KMS-11 (cell line): ENCODE data around the gene GRIP1.

Experiments
- H2AFZ ChIP-seq: fragments of 200-600 bp; sonication (generic); 2 replicates; pipeline ENCODE4 v1.6.1; 2016; ENCODE audit warnings: antibody characterized with exemption, mixed run types, low read depth
- H3K27ac ChIP-seq: fragments of 200-600 bp; sonication (generic); 2 replicates; pipeline ENCODE4 v1.6.1; 2016; ENCODE audit warnings: mild to moderate bottlenecking, mixed run types
- H3K27me3 ChIP-seq: fragments of 200-600 bp; sonication (generic); 2 replicates; pipeline ENCODE4 v1.6.1; 2017; ENCODE audit warnings: mild to moderate bottlenecking, low read depth, mixed run types, moderate library complexity; ENCODE audit not compliant: insufficient read depth
- H3K36me3 ChIP-seq: fragments of 200-600 bp; sonication (generic); 2 replicates; pipeline ENCODE4 v1.6.1; 2017; ENCODE audit warnings: mild to moderate bottlenecking, mixed run types; ENCODE audit not compliant: insufficient read depth
- H3K4me1 ChIP-seq: fragments of 200-600 bp; sonication (generic); 2 replicates; pipeline ENCODE4 v1.6.1; 2016; ENCODE audit warnings: mild to moderate bottlenecking, low read depth, mixed run types; ENCODE audit not compliant: poor library complexity, severe bottlenecking
- H3K4me2 ChIP-seq: fragments of 200-600 bp; sonication (generic); 2 replicates; pipeline ENCODE4 v1.7.0; 2016; ENCODE audit warnings: mild to moderate bottlenecking, mixed run types
- H3K4me3 ChIP-seq: fragments of 200-600 bp; sonication (generic); IDR thresholded peaks from 2 replicates; pipeline ENCODE4 v1.6.1; 2017; ENCODE audit warnings: low read depth, low read length, mixed read lengths; ENCODE audit not compliant: insufficient read depth
- H3K79me2 ChIP-seq: fragments of 200-600 bp; sonication (generic); 2 replicates; pipeline ENCODE4 v1.6.1; 2016; ENCODE audit warnings: low read depth, mixed run types; ENCODE audit not compliant: insufficient read depth
- H3K9ac ChIP-seq: fragments of 200-600 bp; sonication (generic); 2 replicates; pipeline ENCODE4 v1.6.1; 2016; ENCODE audit warnings: mild to moderate bottlenecking, mixed run types
- H4K20me1 ChIP-seq: fragments of 200-600 bp; sonication (generic); 2 replicates; pipeline ENCODE4 v1.6.1; 2016; ENCODE audit warnings: mild to moderate bottlenecking, mixed run types; ENCODE audit not compliant: insufficient read depth
- CTCF ChIP-seq: fragments of 200-600 bp; sonication (generic); conservative IDR thresholded peaks from 2 replicates; pipeline ENCODE4 v1.6.1; 2017; ENCODE audit warnings: low read depth, mild to moderate bottlenecking, antibody characterized with exemption, low read length, moderate library complexity, mixed read lengths

GRIP1 gene

GRCh38 chr12:66714709-66715108, 35.8 kb upstream of the GRIP1 start:
- Histone ChIP-seq H2AFZ (no peak overlapping the region; the same call in 1 of the 2 replicates), H3K4me2 (peak overlapping the region; percentile 65), H3K9ac (no peak overlapping the region), H3K36me3 (no peaks in the 10 kb centered on the region), H4K20me1 (no peaks in the 10 kb centered on the region), H3K27ac (no peak overlapping the region), H3K4me1 (peaks cover 23% of the 10 kb centered on the region), H3K4me3 (no peak overlapping the region), H3K27me3 (no peaks in the 10 kb centered on the region), H3K79me2 (no peaks in the 10 kb centered on the region)
- TF ChIP-seq CTCF, result no peak

DNA sequence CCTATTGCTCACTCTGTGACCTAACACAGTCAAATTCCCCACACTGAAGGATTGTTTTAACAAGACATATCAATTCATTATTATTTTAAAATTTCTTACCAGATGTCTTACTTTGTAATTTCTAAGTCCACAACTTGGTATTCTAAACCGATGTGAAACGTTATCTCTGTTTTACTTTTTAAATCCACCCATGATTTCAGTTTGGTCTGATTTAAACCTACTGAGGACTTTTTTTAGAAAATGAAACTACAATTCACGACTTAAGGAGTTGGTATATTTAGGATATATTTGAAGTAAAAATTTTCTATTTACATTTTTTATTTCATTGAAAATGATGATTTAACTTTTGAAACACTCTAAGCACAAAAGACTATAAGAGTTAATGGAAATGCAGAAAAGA, 35.1 kb upstream of the GRIP1 start:
- Histone ChIP-seq H3K4me1 (peaks cover 23% of the 10 kb centered on the region), H3K27ac (peak overlapping the region; percentile 19; the same call in 1 of the 2 replicates), H3K4me2 (peak overlapping the region; percentile 65)

DNA sequence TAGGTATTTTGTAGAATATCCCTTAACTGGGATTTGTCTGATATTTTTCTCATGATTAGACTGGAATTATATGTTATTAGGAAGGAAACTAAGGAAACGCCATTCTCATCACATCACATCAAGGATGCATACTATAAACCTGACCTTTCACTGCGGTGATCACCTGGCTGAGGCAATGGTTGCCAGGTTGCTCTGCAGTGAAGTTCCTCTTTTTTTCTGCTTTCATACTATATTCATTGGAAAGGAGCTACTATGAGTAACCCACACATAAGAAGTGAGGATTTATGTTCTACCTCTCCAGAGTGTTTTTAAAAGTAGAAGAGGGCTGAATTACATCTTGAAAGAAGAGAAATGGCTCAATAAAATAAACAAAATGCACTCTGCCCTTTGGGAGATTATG, 31.0 kb upstream of the GRIP1 start:
- no peaks in the 10 kb centered on the region for H3K27me3 ChIP-seq
- no peaks in the 10 kb centered on the region for H3K79me2 ChIP-seq
- no peak overlapping the region for H2AFZ ChIP-seq
- no peak for TF ChIP-seq CTCF
- H3K4me1 ChIP-seq, result peaks cover 24% of the 10 kb centered on the region
- H4K20me1 ChIP-seq, result no peaks in the 10 kb centered on the region
- H3K36me3 ChIP-seq, result no peaks in the 10 kb centered on the region
- H3K4me3 ChIP-seq, result no peak overlapping the region
- H3K4me2 ChIP-seq, result no peak overlapping the region
- H3K9ac ChIP-seq, result no peak overlapping the region
- no peak overlapping the region for H3K27ac ChIP-seq

More for the DNA sequence above, 35.1 kb upstream of the GRIP1 start:
- Histone ChIP-seq H3K36me3 (no peaks in the 10 kb centered on the region), H3K27me3 (no peaks in the 10 kb centered on the region), H3K9ac (peak overlapping the region; percentile 28; the same call in 1 of the 2 replicates), H3K79me2 (no peaks in the 10 kb centered on the region), H3K4me3 (no peak overlapping the region), H2AFZ (peak overlapping the region; percentile 22), H4K20me1 (no peaks in the 10 kb centered on the region)
- no peak for TF ChIP-seq CTCF

- H3K79me2 ChIP-seq, result no peaks in the 10 kb centered on the region
- H3K27ac ChIP-seq, result no peak overlapping the region
- no peaks in the 10 kb centered on the region for H3K36me3 ChIP-seq
- no peak for TF ChIP-seq CTCF
- no peak overlapping the region for H3K9ac ChIP-seq
- H3K4me2 ChIP-seq, result no peak overlapping the region
- no peaks in the 10 kb centered on the region for H4K20me1 ChIP-seq
- H2AFZ ChIP-seq, result no peak overlapping the region
- no peak overlapping the region for H3K4me3 ChIP-seq
- peaks cover 24% of the 10 kb centered on the region for H3K4me1 ChIP-seq
- H3K27me3 ChIP-seq, result no peaks in the 10 kb centered on the region
Measured at GRCh38 chr12:66709457-66709773, 30.5 kb upstream of the GRIP1 start.
